Activated T-cell treated with anti-CD3 and anti-CD28 coated beads for 4 hours (primary cell): ENCODE data around the gene NOX3.
"Not testable (repeated sequence)": the region's sequence is repeated elsewhere in the genome, so short reads cannot be mapped to it uniquely, and the experiment has no call there.

Experiments used
- DNase-seq: peaks from one replicate; pipeline ENCODE4 v3.0.0-alpha.2; 2020

The NOX3 gene

GRCh38 chr6:155362968-155363632 is 92.5 kb downstream of the NOX3 start:
- not testable (repeated sequence) for DNase-seq

GRCh38 chr6:155354167-155354566 is 101.5 kb downstream of the NOX3 start:
- no peak for DNase-seq

- no peak for DNase-seq
These were observed 102.8 kb downstream of the NOX3 start for GRCh38 chr6:155352811-155353210.

- DNase-seq: no peak
These were observed 103.6 kb downstream of the NOX3 start for GRCh38 chr6:155352130-155352420.

- DNase-seq: no peak
These were observed 104.1 kb downstream of the NOX3 start for GRCh38 chr6:155351273-155352129.

GRCh38 chr6:155349956-155350355 is 105.7 kb downstream of the NOX3 start:
- DNase-seq: no peak

GRCh38 chr6:155349129-155349528 is 106.5 kb downstream of the NOX3 start:
- DNase-seq: no peak

- DNase-seq: no peak
These were observed 107.8 kb downstream of the NOX3 start for GRCh38 chr6:155347800-155348199.

GRCh38 chr6:155346957-155347356 is 108.7 kb downstream of the NOX3 start:
- DNase-seq: no peak
